Rectal smooth muscle tissue (tissue), 1 donor: ENCODE measurements around the gene GTF3C4.

Source experiments
- H3K27ac ChIP-seq: one replicate; pipeline ENCODE4 v1.7.0; 2013; ENCODE audit warnings: low read depth, low read length, inconsistent platforms
- H3K27me3 ChIP-seq: one replicate; pipeline ENCODE4 v1.7.0; 2013; ENCODE audit warnings: low read length; ENCODE audit not compliant: control insufficient read depth, insufficient read depth
- H3K36me3 ChIP-seq: one replicate; pipeline ENCODE4 v1.7.0; 2013; ENCODE audit warnings: low read length; ENCODE audit not compliant: control insufficient read depth, insufficient read depth
- H3K4me1 ChIP-seq: one replicate; pipeline ENCODE4 v1.7.0; 2013; ENCODE audit warnings: low read length; ENCODE audit not compliant: control insufficient read depth, insufficient read depth
- H3K4me3 ChIP-seq: one replicate; pipeline ENCODE4 v1.7.0; 2013; ENCODE audit warnings: low read length
- H3K9ac ChIP-seq: one replicate; pipeline ENCODE4 v1.7.0; 2013; ENCODE audit warnings: low read length

GTF3C4 gene

DNA sequence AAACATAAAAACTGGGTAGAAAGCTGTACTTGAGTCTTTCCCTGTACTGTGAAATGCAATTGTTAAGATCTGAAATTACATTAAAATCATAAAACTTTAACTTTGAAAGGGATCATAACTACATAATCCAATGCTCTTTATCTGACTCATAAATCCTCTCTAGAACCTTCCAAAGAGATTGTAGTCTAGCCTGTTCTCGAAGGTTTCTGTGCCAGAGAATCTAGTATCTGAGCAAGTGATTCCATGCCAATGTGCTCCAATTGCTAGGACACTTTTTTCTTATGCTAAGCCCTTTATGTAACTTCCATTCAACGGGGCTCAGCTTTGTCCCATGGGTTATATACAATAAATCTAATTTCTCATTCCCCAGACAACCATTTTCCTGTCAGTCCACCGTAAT is 21.6 kb upstream of the GTF3C4 start:
- peaks cover 29% of the 10 kb centered on the region for H3K36me3 ChIP-seq
- no peaks in the 10 kb centered on the region for H3K4me1 ChIP-seq

DNA sequence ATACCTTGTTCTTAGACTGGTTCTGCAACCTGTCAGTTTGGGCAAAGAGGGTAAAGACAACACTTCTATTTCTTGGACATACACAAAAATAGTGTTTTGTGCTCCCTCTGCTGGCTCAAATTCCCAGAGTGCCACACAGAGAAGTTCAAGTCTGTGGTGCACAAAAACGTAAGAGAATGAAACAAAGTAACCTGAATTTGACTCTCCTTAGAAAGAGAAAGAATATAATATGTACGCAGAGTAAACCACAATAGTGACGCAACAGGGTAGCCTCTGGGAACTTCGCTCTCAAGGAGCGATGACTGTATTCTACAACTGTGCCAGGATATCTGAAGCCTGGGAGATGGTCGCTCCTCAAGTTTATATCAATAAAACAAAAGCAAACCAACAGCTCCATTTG is 19.0 kb upstream of the GTF3C4 start:
- Histone ChIP-seq H3K4me1 (no peaks in the 10 kb centered on the region), H3K27ac (no peak overlapping the region), H3K9ac (no peak overlapping the region), H3K27me3 (no peaks in the 10 kb centered on the region), H3K4me3 (no peak overlapping the region), H3K36me3 (peaks cover 21% of the 10 kb centered on the region)

More for the DNA sequence above, 21.6 kb upstream of the GTF3C4 start:
- no peak overlapping the region for H3K9ac ChIP-seq
- H3K4me3 ChIP-seq: no peak overlapping the region
- H3K27me3 ChIP-seq: no peaks in the 10 kb centered on the region
- H3K27ac ChIP-seq: no peak overlapping the region

DNA sequence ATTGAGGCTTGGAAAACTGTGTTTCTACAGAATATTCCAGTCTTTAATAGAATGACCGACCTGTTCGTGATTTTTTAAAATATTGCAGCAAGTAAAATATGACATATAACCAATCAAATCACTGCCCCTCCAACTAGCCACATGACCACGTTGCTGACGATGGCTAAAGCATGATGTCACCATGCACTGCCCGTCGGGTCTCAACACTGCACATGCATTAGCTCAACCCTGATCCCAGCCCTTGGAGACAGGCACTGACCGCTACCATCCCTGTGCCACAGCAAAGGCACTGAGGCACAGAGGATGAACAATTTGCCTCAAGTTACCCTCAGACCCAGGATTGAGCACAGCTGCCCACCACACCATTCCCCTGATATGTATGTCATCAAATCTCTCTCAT is 14.0 kb upstream of the GTF3C4 start:
- no peak overlapping the region for H3K9ac ChIP-seq
- no peaks in the 10 kb centered on the region for H3K27me3 ChIP-seq
- H3K4me1 ChIP-seq: no peaks in the 10 kb centered on the region
- no peak overlapping the region for H3K27ac ChIP-seq
- no peak overlapping the region for H3K4me3 ChIP-seq
- peaks cover 10% of the 10 kb centered on the region for H3K36me3 ChIP-seq

DNA sequence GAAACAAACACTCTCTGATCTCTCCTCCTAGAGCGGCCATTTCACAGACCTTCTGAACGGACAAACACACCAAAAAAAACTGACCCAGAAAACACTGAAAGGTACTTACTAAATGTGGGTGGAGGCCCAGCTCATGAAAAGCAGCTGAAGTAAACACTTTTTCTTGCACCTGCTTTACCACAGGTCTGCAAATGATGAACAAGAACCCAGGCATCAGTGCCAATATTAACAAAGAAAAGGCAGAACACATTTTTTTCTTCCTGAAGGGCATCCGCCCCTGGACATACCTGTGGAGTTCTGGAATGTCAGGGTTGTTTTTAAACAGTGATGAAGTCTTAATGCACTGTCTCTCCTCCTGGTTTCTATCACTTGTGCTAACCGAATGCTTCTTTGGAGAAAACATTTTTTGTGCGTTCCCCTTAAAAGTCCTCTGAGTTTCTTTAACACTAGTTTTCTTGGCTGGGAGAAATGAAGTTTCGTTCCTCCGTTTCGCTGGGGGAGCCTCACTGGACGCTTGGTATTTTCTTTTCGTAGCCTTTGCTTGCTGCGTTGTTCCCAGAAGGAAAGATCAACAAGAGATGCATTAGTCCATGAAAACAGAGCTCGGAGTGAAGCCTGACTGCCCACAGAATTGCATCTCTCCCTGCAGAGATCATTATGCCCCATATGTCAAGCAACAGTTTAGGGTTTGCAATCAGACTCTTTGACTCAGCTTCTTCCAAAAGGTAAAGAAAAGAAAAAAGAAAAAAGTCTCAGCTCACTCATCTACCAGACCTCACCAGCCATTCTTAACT is 7.9 kb upstream of the GTF3C4 start:
- no peak overlapping the region for H3K4me3 ChIP-seq
- no peaks in the 10 kb centered on the region for H3K27me3 ChIP-seq
- H3K9ac ChIP-seq: no peak overlapping the region
- no peak overlapping the region for H3K27ac ChIP-seq
- peaks cover 10% of the 10 kb centered on the region for H3K36me3 ChIP-seq
- H3K4me1 ChIP-seq: no peaks in the 10 kb centered on the region

DNA sequence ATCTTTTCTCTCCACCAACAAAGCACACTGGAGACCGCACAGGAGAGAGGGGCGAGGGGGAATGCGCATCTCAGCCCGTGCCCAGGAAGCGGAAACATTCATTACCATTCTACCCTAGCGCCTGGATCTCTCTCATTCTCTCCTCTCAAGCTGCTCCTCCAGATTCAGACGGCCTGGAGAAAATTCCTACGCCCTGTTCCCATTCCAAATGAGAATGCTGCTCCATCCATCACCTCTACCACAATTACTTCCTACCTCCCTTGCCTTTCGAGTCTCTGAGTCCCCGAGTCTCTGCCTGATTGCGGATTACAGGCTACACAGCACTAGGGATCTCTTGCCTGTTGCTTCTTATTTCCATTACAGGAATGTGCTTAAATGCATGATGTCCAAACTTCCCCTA is 7.1 kb upstream of the GTF3C4 start:
- Histone ChIP-seq H3K4me1 (no peaks in the 10 kb centered on the region), H3K9ac (no peak overlapping the region), H3K27ac (no peak overlapping the region), H3K4me3 (no peak overlapping the region), H3K36me3 (peaks cover 10% of the 10 kb centered on the region), H3K27me3 (no peaks in the 10 kb centered on the region)

DNA sequence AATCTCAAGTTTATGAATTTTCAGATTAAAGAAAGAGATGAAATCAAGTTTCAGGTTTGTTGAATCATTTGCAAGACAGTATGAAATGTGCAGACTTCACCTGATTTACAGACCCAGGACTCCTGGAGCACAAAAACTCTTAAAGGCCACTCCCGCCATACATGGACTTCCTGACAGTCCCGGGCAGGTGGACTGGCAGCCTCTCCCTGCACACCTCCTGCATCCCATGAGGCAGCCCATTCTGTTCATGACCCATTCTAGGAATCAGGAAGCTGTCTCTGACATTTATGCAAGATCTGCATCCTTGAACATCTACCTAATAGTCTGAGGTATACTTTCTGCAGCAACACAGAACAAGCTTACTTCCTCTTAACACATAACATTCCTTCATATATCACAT is 6.4 kb upstream of the GTF3C4 start:
- H3K9ac ChIP-seq: no peak overlapping the region
- no peak overlapping the region for H3K27ac ChIP-seq
- H3K4me3 ChIP-seq: no peak overlapping the region
- H3K27me3 ChIP-seq: no peaks in the 10 kb centered on the region
- H3K36me3 ChIP-seq: peaks cover 10% of the 10 kb centered on the region
- no peaks in the 10 kb centered on the region for H3K4me1 ChIP-seq

DNA sequence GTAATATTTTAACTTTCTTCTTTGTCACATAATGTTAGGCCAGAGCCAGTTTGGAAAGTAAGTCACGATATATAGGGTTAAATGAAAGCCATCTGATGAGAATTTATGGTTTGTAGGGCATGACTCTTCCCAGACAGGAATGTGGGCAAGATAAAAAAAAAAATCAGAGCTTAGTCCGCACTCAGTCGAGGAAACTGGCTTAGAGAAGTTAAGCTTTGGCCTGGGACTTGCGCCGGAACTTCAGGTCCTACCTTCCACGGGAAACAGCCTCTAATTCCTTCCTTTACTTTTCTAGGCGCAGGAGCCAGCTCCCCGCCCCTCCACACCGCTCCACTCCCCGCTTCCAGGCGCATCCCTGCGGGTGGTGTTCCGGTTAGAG is 956 bp upstream of the GTF3C4 start:
- H3K27me3 ChIP-seq: no peaks in the 10 kb centered on the region
- H3K36me3 ChIP-seq: peaks cover 2% of the 10 kb centered on the region
- no peak overlapping the region for H3K9ac ChIP-seq
- H3K4me3 ChIP-seq: peak overlapping the region; percentile 99
- peaks cover 4% of the 10 kb centered on the region for H3K4me1 ChIP-seq
- peak overlapping the region; percentile 97 for H3K27ac ChIP-seq

DNA sequence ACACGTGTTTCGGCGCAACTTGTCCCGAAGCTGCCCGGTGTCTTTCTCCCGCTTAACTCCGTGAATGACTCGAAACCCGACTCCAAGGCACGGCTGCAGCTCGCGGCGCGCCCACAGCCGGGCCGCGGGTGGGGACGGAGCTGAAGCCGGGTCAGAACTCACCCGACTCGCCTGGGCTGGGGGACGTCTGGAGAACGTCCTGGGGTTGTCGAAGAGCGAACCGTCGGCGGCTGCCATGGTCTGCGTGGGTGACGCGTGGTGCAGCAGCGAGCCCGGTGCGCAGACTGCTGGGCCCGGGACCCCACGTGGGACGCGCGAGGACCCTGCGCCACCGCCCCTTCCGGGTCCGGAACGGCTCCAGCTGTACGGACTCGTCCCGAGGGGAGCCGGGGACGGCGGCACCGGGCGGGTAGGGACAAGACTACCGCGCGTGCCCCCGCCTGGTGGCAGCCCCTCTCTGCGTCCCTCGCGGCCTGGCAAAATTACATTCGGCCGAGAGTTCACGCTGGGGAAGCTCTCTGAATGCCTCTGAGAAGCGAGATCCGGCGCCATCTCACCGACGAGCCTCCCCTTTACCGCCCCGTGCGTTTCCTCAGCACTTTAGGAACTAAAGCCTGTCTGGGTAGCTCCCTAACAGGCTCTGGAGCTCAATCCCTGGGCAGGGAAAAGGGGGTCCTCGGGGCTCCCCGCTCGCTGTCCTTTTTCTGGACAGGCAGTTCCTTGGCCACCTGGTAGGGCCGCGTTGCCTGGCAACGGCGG is 387 bp upstream of the GTF3C4 start, which contains the start of gene DDX31:
Gene DDX31 (minus strand): TSS at position 286 of the 759 bp plus-strand sequence. CDS start 49 bp downstream, at position 237.
- Histone ChIP-seq H3K27me3 (no peaks in the 10 kb centered on the region), H3K36me3 (peaks cover 2% of the 10 kb centered on the region), H3K4me1 (peaks cover 4% of the 10 kb centered on the region), H3K27ac (peak within 1 kb of the TSS; percentile 97), H3K4me3 (peak within 1 kb of the TSS; percentile 99), H3K9ac (peak within 1 kb of the TSS; percentile 98)

DNA sequence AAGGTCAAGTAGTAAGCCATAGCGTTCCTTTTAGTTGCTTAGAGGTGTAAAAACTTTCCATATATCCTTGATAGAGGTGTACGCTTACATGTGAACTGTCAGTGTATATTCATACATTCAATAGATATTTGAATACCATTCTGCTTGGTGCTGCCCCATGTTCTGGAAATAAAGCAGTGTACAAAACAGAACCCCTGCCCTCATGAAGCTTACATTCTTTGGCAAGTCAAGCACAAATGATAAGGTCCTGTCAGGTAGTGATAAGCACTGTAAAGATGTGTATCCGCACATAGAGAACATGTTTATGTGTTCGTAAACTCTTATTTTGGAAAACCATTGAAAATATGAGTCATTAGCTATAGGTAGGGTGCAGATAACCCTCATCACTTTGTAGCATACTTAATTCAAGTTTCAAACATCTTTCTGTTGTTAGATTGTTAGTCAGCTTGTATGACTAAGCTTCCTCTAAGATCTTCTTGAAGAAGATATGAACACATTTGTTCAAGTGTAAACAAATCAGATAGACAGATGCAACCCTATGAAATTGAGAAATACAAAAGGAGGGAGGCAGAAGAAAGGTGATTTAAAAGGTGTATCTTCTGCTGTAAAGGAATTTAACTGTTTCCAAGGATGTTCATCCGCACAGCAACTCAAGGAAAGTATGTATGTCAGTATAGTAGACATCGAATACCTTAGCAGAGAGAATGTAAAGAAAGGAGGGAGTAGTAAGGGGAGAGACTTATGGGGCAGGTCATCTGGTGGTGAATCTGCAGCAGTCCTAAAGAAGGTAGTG is 1.6 kb downstream of the GTF3C4 start:
- Histone ChIP-seq H3K27ac (no peak overlapping the region), H3K4me3 (peak overlapping the region; percentile 99), H3K9ac (no peak overlapping the region)

DNA sequence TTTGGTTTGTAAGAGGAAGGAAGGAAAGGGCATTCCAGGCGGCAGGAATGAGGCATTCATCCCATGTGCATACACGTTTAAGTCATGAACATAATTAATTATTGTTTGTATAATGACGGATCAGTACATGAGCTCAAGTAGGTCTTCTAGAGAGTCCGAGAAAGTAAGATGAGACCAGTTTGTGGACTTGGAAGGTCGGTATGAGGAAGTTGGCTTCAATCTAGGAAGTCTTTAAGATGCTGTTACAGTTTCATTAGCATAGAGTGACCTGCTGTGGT is 2.1 kb downstream of the GTF3C4 start:
- no peak overlapping the region for H3K9ac ChIP-seq

More for the DNA sequence above, 1.6 kb downstream of the GTF3C4 start:
- peaks cover 2% of the 10 kb centered on the region for H3K36me3 ChIP-seq
- no peaks in the 10 kb centered on the region for H3K27me3 ChIP-seq
- peaks cover 4% of the 10 kb centered on the region for H3K4me1 ChIP-seq

DNA sequence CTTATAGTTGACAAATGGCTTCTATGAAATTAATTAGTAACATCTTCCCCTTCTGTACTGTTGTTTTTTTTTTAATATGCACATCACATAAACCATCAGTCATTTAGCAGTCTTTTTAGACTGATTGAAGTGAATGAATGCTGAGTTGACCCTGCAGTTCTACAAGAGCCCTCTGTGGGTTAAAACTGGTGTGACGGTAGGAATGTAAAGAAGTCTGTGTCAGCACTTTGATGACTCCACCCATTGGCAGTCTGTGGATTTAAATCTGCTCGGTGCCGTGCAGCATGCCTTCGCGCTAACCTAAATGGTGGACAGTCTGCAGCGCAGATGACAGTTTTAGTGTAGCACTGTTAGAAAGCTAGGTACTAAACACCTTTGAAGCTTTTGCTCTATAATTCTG is 3.1 kb downstream of the GTF3C4 start:
- no peak overlapping the region for H3K9ac ChIP-seq
- peaks cover 4% of the 10 kb centered on the region for H3K4me1 ChIP-seq
- H3K27me3 ChIP-seq: no peaks in the 10 kb centered on the region
- no peak overlapping the region for H3K27ac ChIP-seq
- H3K4me3 ChIP-seq: no peak overlapping the region
- H3K36me3 ChIP-seq: peaks cover 2% of the 10 kb centered on the region

More for the DNA sequence above, 2.1 kb downstream of the GTF3C4 start:
- H3K36me3 ChIP-seq: peaks cover 2% of the 10 kb centered on the region
- no peak overlapping the region for H3K4me3 ChIP-seq
- H3K4me1 ChIP-seq: peaks cover 4% of the 10 kb centered on the region
- no peaks in the 10 kb centered on the region for H3K27me3 ChIP-seq
- H3K27ac ChIP-seq: no peak overlapping the region

DNA sequence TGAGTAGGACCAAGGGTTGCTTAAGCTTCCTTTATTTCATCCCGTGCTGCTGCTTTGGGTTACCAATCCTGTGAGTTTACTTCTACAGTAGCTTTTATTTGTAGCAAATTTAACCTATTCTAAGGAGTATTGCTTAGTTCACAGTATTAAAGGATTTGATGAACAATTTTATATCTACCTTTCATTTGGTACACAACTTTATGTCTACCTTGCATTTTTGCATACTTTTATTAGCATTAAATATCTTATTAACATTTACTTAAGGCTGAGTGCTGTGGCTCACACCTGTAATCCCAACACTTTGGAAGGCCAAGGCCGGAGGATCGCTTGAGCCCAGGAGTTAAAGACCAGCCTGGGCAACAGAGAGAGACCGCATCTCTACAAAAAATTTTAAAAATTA is 4.2 kb downstream of the GTF3C4 start:
- Histone ChIP-seq H3K27me3 (no peaks in the 10 kb centered on the region), H3K4me1 (peaks cover 4% of the 10 kb centered on the region), H3K9ac (no peak overlapping the region), H3K27ac (no peak overlapping the region), H3K36me3 (peaks cover 10% of the 10 kb centered on the region), H3K4me3 (no peak overlapping the region)
